Skeletal muscle cell (primary cell): ENCODE results near the gene SLC5A5.

Experiments used
- DNase-seq: peaks from one replicate; pipeline ENCODE4 v3.0.0-alpha.2; 2010; ENCODE audit warnings: low read depth
- H3K4me3 ChIP-seq: 2 replicates; pipeline ENCODE4 v1.5.1; 2011; ENCODE audit warnings: low read depth, mild to moderate bottlenecking, control low read depth, low read length, moderate library complexity

Gene SLC5A5

DNA sequence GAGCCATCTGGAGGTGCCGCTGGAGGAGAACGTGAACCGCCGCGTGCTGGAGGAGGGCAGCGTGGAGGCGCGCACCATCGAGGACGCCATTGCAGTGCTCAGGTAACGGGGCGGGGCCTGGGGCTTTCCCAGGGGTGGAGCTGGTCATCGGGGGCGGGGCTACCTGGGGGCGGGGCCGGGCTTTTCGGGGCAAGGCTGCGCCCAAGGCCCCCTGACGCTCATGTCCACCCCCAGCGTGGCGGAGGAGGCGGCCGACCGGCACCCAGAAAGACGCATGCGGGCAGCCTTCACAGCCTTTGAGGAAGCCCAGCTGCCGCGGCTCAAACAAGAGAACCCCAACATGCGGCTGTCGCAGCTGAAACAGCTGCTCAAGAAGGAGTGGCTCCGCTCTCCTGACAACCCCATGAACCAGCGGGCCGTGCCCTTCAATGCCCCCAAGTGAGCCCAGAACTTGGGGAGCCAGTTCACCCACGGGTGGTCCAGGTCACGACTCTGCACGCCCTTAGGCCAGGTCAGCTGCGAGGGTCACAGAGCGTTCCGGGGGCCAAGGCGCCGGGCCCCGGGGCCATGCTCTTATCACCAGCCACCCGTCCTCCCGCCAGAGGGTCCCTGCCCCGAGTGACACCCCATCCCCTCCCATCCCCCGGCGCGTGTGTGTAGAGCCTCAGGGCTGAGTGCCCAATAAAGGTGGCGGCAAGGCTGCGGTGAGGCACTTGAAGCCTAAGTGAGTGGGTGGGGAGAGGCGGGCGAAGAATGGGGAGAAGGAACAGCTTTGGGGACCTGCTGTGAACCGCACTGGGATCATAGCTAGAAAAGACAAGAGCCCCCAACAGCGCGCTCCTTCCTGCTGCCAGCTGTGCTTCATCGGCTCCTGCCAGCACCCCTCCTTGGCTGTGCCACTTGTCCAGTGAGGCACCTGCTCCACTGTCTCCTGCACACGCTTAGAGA is 71.8 kb downstream of the SLC5A5 start:
- no peak overlapping the region for H3K4me3 ChIP-seq
- no peak for DNase-seq

DNA sequence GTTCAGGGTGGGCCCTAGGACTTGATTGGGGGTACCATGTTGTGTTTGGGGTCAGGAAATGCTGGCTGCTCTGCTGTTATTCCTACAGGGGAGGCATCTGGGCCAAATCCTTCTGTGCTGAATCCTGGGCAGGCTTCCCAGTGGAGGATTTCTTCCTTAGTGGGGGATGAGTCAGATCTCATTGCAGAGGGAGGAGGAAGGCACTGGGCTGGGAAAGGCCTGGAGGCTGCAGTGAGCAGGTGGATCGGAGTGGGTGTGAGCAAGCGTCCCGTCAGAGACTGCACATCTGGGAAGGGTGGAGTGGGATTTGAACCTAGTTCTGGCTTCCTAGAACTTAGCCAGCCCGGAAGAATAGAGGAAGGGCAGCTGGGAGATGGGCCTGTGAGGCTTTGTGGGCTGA is 72.6 kb downstream of the SLC5A5 start:
- no peak overlapping the region for H3K4me3 ChIP-seq
- DNase-seq, result peak; percentile 30
